Mammary microvascular endothelial cell (primary cell): ENCODE results near the gene GDAP1L1. TPM values are rescaled to one million over a fixed set of nuclear protein-coding genes. Genes with fewer than 3 reads are reported as not detected.

Experiments
- total RNA-seq: library from RNA; depleted of rRNA; stranded (reverse); fragments of >200 nt; gene quantifications from 2 replicates; pipeline ENCODE4 v1.2.3, GENCODE V29; 2015

Gene GDAP1L1
- not detected in 2 replicates for total RNA-seq

DNA sequence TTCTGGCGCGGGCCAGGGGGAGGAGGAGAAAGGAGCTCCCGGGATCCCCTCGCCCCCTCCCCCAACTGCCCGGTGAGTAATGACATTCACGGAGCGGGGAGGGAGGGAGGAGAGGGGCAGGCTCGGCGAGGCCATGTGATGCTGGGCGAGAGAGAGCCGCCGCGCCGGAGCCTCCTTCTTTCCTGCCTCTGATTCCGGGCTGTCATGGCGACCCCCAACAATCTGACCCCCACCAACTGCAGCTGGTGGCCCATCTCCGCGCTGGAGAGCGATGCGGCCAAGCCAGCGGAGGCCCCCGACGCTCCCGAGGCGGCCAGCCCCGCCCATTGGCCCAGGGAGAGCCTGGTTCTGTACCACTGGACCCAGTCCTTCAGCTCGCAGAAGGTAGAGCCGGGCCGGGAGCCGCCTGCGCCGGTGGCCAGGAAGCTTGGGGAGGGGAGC, at the start of gene GDAP1L1:
Gene GDAP1L1 (plus strand): TSS at position 178 of the 441 bp plus-strand sequence. CDS start 27 bp downstream, at position 205.

DNA sequence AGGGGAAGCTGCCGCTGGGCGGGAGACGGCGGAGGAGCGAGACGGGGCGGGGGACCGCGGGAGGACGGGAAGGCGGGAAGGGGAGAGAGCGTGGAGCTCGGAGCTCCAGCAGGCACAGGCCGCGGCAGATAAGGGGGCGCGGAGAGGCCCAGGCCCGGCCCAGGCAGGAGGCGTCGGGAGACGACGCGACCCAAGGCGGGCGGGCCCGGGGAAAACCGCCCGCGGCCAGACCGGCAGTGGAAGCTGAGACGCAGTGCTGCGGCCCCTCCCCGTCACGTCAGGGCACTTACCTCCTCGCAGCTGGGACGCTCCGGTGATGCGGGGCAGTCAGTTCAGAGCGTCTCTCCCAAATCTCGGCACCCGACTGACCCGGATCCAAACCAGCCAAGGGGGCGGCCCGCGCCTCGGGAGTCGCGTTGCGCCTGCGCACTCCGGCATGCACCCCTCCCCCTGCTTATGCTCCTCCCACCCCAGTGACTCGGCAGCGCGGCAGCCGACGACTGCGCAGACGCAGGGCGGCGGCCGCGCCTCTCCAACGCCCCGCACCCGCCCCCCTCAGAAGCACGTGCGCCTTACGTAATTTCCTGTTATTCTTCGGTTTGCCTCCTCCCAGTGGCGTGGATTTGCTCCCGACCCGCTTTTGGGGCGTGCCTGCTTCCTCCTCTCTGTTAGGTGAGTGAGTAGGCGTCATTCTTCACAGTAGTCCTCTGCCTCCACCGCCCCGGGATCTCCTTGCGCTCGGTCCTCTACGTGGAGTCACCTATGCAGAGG, 36.5 kb upstream of the GDAP1L1 start, which contains the start of gene OSER1:
Gene OSER1 (minus strand): TSS at position 366 of the 771 bp plus-strand sequence. CDS start 3,814 bp downstream, outside the sequence.

DNA sequence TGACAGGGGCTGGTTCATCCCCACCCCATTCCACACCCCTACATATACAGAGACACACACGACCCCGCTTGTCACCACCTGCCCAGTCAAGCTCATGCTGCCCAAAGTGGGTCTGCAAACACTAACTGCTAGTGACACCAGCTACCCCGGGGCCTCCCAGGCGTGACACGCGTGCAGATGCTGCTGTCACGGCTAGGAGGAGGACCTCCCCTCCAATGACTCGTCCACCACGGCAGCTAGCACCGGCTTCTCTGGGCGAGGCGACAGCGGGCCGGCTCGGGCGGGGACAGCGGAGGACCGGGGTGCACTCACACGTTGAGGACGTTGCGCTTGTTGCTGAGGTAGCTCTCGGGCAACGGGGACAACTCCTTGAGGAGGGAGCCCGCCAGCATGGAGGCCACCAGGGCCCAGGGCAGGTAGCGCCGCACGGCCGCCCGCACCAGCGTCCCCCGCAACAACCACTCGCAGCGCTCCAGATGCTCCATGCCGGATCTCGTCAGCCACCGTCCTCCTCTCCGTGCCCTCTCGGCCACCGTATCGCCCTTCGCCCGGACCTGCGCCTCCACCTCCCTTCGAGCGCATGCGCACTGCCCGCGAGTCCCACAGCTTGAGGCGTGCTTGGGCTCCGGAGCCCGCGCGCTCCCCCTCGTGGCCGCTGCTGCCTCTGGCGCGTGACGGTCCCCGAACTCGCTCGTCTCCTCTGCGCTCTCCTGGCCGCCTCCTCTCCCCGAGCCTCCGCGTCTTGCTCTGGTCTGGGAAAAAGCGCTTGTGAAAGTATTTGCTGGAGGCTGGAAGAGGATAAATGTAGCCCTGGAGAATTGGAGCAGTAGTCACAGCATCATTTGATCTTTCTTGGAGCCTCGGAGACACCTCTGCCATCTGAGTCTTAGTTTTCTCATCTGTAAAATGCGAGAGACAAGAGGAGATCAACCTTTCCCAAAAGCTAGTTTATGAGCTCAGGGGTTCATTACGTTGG, 63.8 kb downstream of the GDAP1L1 start, which contains the start of gene FITM2:
Gene FITM2 (minus strand): TSS at position 539 of the 976 bp plus-strand sequence. CDS start 54 bp downstream, at position 485.

Other genes with a start within 250 kb of the GDAP1L1 start
- gene JPH2, start 60.1 kb upstream of the GDAP1L1 start, total RNA-seq: 1.1 TPM in 2 replicates
- gene OSER1, start 36.5 kb upstream of the GDAP1L1 start, total RNA-seq: 28.0 and 34.4 TPM in 2 replicates
- gene FITM2, start 63.9 kb downstream of the GDAP1L1 start, total RNA-seq: 4.8 and 5.3 TPM in 2 replicates
- not detected in 2 replicates for gene R3HDML, start 89.7 kb downstream of the GDAP1L1 start, total RNA-seq
- not detected in 2 replicates for gene HNF4A, start 108.4 kb downstream of the GDAP1L1 start, total RNA-seq
- gene TTPAL, start 228.6 kb downstream of the GDAP1L1 start, total RNA-seq: 4.5 and 4.8 TPM in 2 replicates